ENCODE measurements around the gene STXBP3. TPM values are rescaled to one million over a fixed set of nuclear protein-coding genes. Genes with fewer than 3 reads are reported as not detected.
A peak's percentile ranks its signal among the peaks of the same experiment; 100 is the strongest.

STXBP3 gene
- total RNA-seq, 4 donors from 2014 or later = 57.4 to 80.7 (median 69.5) TPM

DNA sequence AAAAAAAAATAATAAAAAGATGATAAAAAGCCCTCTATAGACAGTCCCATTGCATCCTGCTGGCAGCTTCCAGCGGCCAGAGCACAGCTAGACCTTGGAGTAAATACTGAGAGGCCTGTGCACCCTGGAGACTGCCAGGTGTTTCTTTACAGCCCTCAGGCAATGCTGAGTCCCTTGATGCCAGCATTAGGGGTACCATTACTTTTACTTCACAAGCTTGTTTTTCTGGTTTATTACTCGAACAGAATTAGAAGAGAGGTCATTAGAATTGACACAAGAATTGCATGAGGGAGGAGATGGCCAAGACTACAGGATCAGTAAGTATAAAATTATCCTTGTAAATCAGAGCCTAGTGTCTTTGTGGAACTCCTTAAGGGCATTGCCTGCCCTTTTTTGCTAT is 66.9 kb downstream of the STXBP3 start:
- WGBS, 2 donors = 69 to 78% methylated on average over 2 of the region's 2 CpGs
- no peak overlapping the region for H3K4me3 ChIP-seq (ENCODE audit: low read depth, poor library complexity, severe bottlenecking)
- intact Hi-C loops (cut with DNase I; ENCODE audit: low total_unique reads) = no loop called here
- TF ChIP-seq, protein P1, sequence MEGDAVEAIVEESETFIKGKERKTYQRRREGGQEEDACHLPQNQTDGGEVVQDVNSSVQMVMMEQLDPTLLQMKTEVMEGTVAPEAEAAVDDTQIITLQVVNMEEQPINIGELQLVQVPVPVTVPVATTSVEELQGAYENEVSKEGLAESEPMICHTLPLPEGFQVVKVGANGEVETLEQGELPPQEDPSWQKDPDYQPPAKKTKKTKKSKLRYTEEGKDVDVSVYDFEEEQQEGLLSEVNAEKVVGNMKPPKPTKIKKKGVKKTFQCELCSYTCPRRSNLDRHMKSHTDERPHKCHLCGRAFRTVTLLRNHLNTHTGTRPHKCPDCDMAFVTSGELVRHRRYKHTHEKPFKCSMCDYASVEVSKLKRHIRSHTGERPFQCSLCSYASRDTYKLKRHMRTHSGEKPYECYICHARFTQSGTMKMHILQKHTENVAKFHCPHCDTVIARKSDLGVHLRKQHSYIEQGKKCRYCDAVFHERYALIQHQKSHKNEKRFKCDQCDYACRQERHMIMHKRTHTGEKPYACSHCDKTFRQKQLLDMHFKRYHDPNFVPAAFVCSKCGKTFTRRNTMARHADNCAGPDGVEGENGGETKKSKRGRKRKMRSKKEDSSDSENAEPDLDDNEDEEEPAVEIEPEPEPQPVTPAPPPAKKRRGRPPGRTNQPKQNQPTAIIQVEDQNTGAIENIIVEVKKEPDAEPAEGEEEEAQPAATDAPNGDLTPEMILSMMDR (IDR thresholded peaks at IDR 0.05) = no peak
- no peak for TF ChIP-seq POLR2A (IDR thresholded peaks at IDR 0.05)
- no peak for DNase-seq (ENCODE audit: low spot score in 2 of 2)

DNA sequence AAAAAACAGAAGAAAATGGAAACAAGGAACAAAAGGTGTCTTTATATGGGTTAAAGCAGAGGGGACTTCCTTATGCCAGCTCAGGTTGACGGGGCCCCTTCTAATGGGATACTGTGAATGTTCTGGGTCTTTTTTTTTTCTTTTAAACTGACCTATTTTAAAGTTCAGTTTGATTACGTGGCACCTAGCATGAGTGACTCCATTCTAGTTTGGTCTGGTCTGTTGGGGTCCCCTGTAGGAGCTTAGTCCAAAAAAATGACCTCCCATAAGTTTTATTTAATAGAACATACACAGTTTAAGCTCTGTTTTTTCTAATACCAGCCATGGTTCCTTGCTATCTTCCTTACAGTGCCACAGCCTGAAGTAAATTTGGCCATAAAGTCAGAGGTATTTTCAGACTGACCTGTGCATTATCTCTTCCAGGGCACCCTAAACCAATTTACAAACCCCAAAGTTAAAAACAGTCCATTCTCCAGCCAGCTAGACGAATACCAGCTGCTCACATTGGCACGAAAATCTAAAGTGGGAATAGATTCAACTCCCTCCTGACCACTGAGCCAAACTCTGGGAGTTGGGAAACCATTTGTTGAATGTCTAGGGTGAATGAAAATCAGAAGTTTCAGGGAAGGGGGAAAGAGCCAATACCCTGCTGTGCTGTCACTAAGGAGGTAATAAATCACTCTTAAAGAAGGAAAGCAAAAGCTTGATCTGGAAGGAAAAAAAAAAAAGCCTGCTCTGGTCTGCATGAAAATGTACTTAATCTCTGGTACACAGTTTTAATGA is 68.1 kb downstream of the STXBP3 start:
- no peak for DNase-seq (ENCODE audit: low spot score in 2 of 2)
- 41 to 50% methylated on average over 4 of the region's 4 CpGs for WGBS, 2 donors
- TF ChIP-seq, protein P1 (IDR thresholded peaks at IDR 0.05) = no peak
- no peak for TF ChIP-seq POLR2A (IDR thresholded peaks at IDR 0.05)
- intact Hi-C loops (cut with DNase I; ENCODE audit: low total_unique reads) = no loop called here
- H3K4me3 ChIP-seq (ENCODE audit: low read depth, poor library complexity, severe bottlenecking) = no peak overlapping the region

DNA sequence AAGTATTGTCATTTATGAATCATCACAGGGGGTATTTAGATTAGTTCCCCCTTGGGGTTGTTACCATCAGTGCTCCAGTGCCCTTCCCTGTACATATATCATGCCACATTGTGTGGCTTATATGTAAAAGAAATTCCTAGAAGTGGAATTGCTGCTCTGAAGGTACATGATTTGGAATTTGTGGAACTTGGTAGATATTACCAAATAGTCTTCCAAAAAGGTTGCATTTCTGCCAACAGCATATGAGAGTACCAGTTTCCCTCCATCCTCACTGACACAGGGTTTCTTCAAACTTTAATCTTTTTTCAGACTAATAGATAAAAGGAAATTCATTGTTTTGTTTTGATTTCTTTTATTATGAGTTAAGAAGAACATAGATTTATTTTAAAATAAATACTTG is 69.1 kb downstream of the STXBP3 start:
- TF ChIP-seq, protein P1 (IDR thresholded peaks at IDR 0.05) = no peak
- no peak for TF ChIP-seq POLR2A (IDR thresholded peaks at IDR 0.05)
- no peak overlapping the region for H3K4me3 ChIP-seq (ENCODE audit: low read depth, poor library complexity, severe bottlenecking)
- intact Hi-C loops (cut with DNase I; ENCODE audit: low total_unique reads) = no loop called here
- no peak for DNase-seq (ENCODE audit: low spot score in 2 of 2)

- intact Hi-C loops (cut with DNase I; ENCODE audit: low total_unique reads) = no loop called here
- H3K4me3 ChIP-seq (ENCODE audit: low read depth, poor library complexity, severe bottlenecking) = no peak overlapping the region
- TF ChIP-seq, protein P1 (IDR thresholded peaks at IDR 0.05) = no peak
- TF ChIP-seq POLR2A (IDR thresholded peaks at IDR 0.05) = no peak
- peak; percentile 79 to 92 for DNase-seq (ENCODE audit: low spot score in 2 of 2)
- 6 to 7% methylated on average over 12 of the region's 12 CpGs for WGBS, 2 donors
Measured at GRCh38 chr1:108816049-108816893, 69.8 kb downstream of the STXBP3 start.

DNA sequence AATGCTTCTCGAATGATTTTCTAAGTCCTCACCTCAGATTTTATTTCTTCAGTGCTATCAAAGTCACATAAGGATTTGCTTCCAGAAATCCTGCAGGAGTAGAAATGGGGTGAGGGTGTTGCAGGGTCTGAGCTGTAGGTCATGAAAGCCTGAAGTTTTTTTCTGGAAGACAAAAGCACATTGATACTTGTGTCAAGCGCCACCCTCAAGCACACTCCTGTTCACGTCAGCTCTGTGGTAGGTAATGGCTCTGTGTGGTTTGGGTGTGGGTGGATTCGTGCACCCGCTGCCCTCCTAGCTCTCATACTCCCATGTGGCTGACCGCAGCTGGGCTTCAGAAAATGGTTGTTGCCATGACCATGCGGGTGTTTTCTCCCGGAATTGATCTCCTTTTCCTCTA is 70.5 kb downstream of the STXBP3 start:
- intact Hi-C loops (cut with DNase I; ENCODE audit: low total_unique reads) = no loop called here
- DNase-seq (ENCODE audit: low spot score in 2 of 2) = peak; percentile 56 to 88
- TF ChIP-seq, protein P1 (IDR thresholded peaks at IDR 0.05) = no peak
- no peak for TF ChIP-seq POLR2A (IDR thresholded peaks at IDR 0.05)
- WGBS, 2 donors = 19 to 31% methylated on average over 8 of the region's 8 CpGs
- H3K4me3 ChIP-seq (ENCODE audit: low read depth, poor library complexity, severe bottlenecking) = no peak overlapping the region
